H1 (cell line): ENCODE results near the gene STEAP1. TPM values are rescaled to one million over a fixed set of nuclear protein-coding genes. Genes with fewer than 3 reads are reported as not detected.

ENCODE experiments used
- CHD1 ChIP-seq: IDR thresholded peaks from 2 replicates; pipeline ENCODE4 v1.6.1; 2012; ENCODE audit warnings: low read depth, low read length, improper control_type of control experiment
- CTBP2 ChIP-seq: IDR thresholded peaks from 2 replicates; pipeline ENCODE4 v1.7.0; 2011; ENCODE audit warnings: borderline replicate concordance, mild to moderate bottlenecking, moderate library complexity, mixed read lengths, low read length; ENCODE audit not compliant: insufficient read depth, insufficient read length
- POLR2AphosphoS5 ChIP-seq: IDR thresholded peaks from 2 replicates; pipeline ENCODE4 v1.6.1; 2011; ENCODE audit warnings: low read depth, low read length
- polyA plus RNA-seq, 7 experiments: library from polyadenylated mRNA; depleted of rRNA in 3 of 7; stranded (reverse) in 5 of 7; unstranded in 2 of 7; fragments of >200 nt in 5 of 7; fragments of 200-250 nt in 2 of 7; gene quantifications; 1 replicate in 5 of 7; 2 replicates in 1 of 7; 4 replicates in 1 of 7; pipeline versions ENCODE4 v1.2.1 to v1.2.3, GENCODE V29; 2011 to 2013; ENCODE audit warnings: missing spikeins in 2 of 7, mixed read lengths in 2 of 7
- total RNA-seq: library from RNA; stranded (reverse); fragmentation: NEBNext Ultra II Directional; extraction: Animal tissue kit (Norgen Biotek cat#: 25700); gene quantifications from 2 replicates; pipeline ENCODE4 v1.2.1, GENCODE V29; 2021
- TF ChIP-seq, protein P1 (sequence below): fragments of 300-600 bp; sonication (generic); IDR thresholded peaks from 2 replicates; pipeline ENCODE4 v1.7.1; 2012; ENCODE audit warnings: low read length, moderate library complexity, mild to moderate bottlenecking, inconsistent platforms; ENCODE audit not compliant: insufficient replicate concordance

The STEAP1 gene
- total and polyA plus RNA-seq, 2 of the 8 experiments (the other 6 are each of a cell fraction or from before 2014, with no cell fraction given), result 9.2 to 9.5 TPM

DNA sequence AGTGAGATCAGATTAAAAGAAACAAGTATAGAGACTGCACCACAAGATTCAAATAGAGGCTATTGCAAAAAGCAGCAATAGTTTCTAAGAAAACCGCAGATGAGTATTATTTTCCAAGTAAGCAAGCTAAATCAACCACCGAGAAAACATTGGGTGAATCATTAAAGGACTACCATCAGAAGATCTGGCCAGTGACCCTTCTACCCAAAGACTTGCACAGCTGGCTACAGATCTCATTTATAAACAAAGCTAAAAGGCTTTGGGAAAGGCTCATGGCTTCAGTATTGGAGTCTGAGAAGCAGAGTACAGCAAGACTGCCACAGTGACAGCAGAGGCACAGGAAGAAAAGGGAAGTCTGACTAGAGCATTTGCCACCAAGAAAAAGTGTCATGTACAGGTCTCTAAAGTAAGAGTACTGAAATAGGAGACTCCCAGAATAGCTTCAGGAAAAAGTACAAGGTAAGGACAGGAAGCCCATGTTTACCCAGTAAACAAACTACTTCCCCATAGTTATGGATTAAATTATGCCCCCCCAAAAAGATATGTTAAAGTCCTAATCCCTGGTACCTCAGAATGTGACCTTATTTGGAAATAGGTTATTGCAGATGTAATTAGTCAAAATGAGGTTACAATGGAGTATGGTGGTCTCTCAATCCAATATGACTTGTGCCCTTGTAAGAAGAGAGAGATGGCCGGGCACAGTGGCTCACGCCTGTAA is 19.0 kb downstream of the STEAP1 start (continued):
- TF ChIP-seq, protein P1, sequence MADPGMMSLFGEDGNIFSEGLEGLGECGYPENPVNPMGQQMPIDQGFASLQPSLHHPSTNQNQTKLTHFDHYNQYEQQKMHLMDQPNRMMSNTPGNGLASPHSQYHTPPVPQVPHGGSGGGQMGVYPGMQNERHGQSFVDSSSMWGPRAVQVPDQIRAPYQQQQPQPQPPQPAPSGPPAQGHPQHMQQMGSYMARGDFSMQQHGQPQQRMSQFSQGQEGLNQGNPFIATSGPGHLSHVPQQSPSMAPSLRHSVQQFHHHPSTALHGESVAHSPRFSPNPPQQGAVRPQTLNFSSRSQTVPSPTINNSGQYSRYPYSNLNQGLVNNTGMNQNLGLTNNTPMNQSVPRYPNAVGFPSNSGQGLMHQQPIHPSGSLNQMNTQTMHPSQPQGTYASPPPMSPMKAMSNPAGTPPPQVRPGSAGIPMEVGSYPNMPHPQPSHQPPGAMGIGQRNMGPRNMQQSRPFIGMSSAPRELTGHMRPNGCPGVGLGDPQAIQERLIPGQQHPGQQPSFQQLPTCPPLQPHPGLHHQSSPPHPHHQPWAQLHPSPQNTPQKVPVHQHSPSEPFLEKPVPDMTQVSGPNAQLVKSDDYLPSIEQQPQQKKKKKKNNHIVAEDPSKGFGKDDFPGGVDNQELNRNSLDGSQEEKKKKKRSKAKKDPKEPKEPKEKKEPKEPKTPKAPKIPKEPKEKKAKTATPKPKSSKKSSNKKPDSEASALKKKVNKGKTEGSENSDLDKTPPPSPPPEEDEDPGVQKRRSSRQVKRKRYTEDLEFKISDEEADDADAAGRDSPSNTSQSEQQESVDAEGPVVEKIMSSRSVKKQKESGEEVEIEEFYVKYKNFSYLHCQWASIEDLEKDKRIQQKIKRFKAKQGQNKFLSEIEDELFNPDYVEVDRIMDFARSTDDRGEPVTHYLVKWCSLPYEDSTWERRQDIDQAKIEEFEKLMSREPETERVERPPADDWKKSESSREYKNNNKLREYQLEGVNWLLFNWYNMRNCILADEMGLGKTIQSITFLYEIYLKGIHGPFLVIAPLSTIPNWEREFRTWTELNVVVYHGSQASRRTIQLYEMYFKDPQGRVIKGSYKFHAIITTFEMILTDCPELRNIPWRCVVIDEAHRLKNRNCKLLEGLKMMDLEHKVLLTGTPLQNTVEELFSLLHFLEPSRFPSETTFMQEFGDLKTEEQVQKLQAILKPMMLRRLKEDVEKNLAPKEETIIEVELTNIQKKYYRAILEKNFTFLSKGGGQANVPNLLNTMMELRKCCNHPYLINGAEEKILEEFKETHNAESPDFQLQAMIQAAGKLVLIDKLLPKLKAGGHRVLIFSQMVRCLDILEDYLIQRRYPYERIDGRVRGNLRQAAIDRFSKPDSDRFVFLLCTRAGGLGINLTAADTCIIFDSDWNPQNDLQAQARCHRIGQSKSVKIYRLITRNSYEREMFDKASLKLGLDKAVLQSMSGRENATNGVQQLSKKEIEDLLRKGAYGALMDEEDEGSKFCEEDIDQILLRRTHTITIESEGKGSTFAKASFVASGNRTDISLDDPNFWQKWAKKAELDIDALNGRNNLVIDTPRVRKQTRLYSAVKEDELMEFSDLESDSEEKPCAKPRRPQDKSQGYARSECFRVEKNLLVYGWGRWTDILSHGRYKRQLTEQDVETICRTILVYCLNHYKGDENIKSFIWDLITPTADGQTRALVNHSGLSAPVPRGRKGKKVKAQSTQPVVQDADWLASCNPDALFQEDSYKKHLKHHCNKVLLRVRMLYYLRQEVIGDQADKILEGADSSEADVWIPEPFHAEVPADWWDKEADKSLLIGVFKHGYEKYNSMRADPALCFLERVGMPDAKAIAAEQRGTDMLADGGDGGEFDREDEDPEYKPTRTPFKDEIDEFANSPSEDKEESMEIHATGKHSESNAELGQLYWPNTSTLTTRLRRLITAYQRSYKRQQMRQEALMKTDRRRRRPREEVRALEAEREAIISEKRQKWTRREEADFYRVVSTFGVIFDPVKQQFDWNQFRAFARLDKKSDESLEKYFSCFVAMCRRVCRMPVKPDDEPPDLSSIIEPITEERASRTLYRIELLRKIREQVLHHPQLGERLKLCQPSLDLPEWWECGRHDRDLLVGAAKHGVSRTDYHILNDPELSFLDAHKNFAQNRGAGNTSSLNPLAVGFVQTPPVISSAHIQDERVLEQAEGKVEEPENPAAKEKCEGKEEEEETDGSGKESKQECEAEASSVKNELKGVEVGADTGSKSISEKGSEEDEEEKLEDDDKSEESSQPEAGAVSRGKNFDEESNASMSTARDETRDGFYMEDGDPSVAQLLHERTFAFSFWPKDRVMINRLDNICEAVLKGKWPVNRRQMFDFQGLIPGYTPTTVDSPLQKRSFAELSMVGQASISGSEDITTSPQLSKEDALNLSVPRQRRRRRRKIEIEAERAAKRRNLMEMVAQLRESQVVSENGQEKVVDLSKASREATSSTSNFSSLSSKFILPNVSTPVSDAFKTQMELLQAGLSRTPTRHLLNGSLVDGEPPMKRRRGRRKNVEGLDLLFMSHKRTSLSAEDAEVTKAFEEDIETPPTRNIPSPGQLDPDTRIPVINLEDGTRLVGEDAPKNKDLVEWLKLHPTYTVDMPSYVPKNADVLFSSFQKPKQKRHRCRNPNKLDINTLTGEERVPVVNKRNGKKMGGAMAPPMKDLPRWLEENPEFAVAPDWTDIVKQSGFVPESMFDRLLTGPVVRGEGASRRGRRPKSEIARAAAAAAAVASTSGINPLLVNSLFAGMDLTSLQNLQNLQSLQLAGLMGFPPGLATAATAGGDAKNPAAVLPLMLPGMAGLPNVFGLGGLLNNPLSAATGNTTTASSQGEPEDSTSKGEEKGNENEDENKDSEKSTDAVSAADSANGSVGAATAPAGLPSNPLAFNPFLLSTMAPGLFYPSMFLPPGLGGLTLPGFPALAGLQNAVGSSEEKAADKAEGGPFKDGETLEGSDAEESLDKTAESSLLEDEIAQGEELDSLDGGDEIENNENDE, result no peak
- TF ChIP-seq CHD1 (no peak), CTBP2 (no peak), POLR2AphosphoS5 (no peak)
